NCI-H1417 (cell line): ENCODE measurements around the gene CFDP1.
A peak's percentile ranks its signal among the peaks of the same experiment; 100 is the strongest.

Experiments used
- DNase-seq, 3 experiments: peaks; one replicate each; lab custom pipeline; 2025; lab: John Stamatoyannopoulos, UW

CFDP1 gene

DNA sequence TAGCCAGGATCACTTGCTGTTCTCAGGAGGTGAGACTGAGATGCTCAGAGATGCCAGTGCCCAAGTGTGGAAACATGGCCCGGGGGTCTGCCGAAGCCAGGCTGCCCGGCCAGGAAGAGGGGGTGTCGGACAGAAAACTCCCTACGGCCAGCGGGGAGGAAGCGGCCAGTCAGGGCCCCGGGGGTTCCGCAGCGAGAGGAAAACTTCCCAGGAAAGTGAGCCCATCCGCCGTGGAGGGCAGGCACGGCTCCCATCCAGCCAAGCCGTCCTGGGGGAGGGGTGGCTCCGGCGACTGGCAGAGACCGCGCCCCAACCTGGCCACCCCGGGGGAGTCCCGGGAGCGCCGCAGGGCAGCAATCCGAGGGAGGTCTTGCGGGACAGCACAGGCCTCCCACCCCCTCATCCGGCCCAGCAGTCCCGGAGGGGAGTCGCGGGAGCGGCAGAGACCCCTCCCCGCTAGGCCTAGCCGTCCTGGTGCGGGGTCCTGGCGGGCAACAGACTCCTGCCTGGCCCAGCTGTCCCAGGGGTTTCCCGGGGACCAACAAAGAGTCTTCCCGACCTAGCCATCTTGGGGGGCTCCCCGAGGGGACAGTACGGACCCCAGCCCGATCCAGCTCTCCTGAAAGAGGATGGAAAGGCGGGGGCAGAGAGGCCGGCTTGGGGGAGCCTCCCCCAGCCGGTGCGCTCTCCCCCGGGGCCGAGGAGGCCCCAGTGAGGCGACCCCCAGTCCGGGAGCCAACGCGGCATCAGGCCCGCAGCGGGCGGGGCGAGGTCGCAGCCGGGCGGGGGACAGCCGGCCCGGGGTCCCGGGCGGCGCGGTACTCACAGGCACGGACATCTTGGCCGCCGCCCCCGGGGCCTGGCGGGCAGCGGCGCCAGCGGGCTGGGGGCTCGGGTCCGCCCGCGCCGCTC, 168.0 kb downstream of the CFDP1 start:
- peak in 2 of 3 experiments; percentile 45 to 56 for DNase-seq

DNA sequence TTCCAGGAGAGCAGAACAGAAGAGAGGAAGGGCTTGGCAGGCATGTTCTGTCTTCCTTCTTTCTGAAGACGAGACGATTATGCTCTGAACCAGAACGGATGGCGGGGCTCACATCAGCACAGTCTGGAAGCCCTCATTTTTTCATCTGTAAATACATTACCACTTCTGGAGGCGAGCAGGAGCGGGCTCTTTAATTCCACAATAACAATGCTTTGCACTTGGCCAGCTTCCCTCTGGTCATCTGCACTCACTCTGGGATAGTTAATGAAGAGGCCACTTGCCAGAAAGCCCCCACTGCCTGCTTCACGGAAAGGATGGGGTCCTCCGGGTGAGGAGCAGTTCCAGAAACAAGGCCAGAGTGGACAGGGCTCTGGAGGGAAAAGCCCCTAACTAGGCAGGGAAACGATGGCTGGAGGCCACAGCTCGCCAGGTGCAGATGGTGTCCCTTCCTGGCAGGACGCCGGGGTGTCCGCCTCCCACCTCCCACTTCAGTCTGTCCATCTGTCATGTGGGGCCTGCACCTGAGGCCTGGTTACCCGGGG, 168.8 kb downstream of the CFDP1 start:
- DNase-seq = peak in 2 of 3 experiments; percentile 45 to 58

DNA sequence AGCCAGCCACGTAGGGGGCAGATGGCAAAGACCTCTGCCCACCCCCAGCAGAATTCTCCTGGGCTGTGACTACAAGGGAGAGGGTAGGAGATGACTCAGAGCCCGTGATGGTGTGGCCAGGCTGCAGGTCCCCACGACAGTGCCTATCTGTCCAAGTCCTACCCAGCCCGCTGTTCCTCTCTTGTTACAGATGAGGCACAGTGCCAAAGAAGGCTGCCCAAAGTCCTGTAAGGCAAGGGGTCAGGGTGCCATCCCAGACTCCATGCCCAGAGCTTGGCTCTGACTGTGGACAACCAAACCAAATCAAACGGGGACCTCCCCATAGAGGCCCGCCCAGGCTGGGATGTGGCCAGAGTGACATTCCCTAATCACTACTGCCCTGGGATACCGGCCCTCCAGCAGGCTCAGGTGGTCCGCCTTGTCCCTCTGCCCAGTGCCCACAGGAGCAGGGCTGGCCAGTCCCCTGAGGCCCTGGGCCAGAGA, 169.3 kb downstream of the CFDP1 start:
- no peak for DNase-seq

DNA sequence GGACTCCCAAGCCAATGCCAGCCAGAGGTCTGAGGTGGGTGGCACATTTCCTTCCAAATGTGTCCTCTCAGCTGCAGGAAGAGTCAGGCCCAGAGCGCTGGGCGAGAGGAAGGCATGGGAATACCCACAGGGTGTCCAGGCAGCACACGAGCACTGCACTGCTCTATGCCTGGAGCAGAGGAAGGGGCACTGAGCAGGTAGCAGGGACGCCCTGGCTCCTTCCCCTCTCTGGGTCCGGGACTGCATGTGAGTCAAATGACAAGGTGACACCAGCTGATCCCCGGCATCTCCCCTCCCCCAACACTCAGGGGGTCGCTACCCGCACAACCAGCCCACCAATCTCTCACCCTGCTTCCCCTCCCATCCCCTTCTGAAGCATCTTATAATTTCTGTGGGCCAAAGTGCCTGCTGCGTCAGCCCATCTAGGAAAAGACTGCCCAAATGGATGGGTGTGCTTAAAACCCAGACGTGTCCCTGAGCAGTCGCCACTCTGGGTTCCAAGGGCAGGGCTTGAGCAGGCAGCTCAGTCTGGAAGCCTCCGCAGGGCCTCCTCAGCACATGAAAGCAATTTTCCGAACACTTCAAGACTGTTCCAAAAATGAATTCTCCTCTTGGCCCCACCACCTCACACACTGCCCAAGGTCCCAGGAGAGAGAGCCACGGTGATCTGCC, 169.9 kb downstream of the CFDP1 start:
- DNase-seq = no peak

DNA sequence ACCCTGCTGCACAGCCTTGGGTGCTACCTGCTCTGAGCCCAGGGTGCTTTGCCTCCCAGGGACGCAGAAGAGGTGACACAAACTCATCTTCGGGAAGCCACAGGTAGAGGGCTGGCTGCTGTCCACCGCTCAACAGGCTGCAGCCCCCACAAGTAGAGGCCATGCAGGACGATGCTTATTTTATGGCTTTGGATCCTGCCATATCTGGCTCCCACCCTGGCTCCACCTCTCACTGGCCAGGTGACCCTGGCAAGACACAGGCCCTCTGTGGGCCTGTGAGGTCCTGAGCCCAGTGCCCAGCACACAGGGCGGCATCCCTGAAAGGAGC, 170.5 kb downstream of the CFDP1 start:
- no peak for DNase-seq

DNA sequence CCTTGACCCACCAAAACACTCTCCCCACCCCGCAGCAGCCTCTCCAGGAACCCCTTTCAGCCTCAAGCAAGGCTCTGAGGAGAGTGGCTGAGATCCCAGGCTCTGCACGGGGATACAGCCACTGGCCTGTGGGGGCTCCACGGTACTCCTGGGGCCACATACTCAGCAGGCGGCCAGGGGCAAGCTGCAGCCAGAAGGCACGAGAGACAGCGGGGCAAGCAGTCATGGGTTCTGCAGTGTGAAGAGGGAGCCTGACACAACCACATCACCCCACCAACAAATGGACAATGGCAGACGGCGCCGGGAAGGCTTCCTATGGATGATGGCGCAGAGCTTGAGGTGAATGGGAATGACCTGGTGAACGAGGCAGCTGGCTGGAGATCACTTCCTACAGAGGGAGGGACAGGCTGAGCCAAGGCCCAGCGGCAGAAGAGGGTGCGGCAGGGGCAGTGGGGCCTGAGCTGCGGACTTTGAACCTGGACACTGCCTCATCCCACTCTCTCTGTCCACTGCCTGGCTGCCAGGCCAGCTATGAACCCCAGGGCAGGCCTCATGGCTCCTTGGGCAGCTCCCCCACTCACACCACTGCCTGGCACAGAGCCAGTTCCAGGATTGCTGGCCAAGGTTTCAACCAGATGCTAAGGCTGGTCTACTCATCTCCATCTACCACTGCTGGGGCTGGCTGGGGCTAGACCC, 171.1 kb downstream of the CFDP1 start:
- no peak for DNase-seq

DNA sequence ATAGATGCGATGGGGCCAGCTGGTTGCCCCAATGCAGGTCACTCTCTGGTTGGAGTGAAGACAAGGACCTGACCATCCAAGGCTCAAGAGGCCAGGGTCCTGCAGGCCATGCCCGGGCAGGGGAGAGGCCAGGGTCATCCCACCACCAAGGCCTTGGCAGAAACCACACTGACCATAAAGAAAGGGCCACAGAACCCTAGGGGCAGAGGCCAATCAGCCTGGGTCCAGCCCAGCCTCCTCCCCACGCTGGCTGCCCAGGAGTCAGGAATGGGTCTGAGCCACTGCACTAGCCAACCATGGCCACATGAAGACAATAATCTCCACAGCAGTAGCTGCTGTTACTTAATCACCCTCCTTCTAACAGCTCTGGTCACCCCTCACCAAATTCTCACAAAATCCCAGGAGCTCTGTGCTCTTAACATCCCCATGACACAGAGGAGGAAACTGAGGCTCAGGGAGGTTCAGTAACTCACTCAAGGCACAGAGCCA, 171.7 kb downstream of the CFDP1 start:
- no peak for DNase-seq

DNA sequence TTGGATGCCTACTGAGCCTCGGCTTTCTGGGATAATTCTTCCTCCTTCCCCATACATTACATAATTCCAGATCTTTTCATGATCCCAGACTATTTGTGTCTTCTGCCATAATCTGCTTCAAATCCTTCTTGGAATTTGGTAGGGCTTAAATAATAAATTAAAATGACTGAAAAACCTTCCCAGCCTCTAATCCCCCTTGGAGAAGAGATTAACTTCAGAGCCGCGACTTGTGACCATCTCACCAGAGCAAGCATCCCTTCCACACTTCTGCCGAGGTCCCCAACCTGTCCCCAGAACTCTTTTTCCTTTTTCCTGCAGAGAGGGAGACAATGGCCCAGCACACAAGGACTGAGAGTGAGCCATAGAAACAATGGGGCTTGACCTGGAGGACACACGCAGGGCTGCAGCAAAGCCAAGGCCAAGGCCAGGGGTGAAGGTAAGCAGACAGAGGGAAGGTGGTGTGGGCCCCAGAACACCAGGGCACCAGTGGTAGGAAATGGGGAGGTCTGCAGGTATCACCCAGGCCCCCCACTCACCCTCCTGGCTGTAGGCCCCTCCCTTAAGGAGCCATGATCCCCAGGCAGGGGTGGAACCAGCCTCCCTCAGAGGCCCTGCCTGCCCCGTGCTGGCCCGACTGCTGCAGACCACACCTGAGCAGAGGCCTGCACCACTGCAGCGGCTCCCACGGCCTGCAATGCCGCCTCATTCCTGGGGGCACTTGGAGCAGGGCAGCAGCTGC, 172.3 kb downstream of the CFDP1 start:
- no peak for DNase-seq

DNA sequence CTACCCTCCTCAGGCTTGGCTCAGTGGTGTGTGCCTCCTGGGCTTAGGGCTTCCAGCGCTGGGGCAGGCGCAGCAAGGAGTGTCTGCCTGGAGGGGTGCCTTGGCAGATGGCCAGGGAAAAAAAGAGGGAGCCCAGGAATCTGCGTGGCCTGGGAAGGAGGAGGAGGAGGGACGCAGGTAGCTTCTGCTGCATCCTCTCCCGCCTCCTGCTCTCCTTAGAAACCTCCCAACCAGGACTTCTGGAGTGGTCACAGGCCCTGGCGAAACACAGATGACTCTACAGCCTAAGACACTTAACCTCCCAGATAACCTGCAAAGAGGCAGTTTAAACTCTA, 174.5 kb downstream of the CFDP1 start:
- DNase-seq = peak in 2 of 3 experiments; percentile 5 to 12

DNA sequence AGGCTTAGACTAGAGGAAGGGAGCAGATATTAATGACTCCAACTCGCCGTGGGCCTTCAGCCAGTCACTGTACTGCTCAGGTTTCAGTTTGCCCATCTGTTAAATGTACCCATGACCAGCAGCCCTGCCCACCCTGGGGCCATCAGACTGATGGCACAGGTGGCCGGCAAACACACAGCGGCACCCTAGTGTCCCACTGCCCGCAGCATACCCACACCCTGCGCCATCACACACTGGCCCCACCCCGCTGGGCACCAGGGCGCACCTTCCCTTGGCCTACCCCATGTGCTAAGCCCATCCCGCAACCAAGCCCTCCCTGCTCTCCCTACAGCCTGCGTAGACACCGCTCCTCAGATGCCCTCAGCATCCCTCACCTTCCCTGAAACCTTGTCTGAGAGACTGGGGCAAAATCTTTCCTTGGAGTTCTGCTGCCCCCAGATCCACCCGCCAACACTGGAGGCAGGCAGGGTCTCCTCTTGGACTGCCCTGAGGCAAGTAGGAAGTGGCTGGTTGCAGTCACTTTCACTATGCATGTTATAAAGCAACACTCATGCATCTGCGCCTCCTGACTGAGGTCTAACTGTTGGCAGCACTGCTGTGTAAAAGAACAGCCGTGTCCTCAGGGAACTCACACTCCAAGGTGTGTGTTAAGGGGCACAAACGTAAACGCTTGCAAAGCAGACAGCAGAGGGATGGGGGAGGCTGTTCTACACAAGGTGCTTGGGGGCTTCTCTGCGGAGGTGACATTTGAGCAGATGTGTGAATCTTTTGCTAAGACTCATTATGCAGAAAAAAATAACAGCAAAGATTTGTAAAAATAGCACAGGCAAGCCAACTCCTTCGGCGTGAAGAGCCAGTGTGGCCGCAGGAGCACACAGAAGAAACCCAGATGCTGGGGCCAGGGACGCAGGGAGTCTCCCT, 175.2 kb downstream of the CFDP1 start:
- no peak for DNase-seq

DNA sequence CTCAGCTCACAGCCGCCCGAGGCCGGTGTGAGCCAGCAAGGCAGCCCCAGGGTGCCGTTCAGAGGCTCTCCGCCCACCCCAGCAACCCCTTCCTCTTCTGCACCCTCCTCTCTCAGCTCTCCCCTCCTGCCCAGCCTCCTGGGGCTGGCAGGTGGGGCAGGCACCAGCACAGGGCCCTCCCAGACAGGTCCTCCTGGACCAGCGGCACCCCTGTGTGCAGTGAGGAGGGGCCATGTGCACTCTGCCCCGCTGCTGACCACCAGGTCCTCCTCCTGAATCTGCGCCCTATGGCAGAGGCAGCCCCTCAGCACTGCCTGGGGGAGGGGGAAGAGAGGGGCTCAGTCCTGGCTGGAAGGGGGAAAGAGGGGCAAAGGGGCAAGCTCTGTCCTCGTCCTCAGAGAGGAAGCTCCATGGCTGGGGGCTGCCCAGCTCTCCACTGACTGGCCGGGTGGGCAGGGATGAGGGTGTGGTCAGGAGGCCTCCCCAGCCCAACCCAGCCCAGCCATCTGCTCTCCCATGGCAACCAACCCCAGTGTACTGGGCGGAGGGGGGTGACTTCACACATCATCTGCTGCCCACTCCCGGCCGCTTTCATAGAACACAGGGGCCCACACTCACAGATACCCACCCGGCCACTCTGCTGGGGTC, 176.5 kb downstream of the CFDP1 start:
- DNase-seq = peak in 2 of 3 experiments; percentile 54 to 77

DNA sequence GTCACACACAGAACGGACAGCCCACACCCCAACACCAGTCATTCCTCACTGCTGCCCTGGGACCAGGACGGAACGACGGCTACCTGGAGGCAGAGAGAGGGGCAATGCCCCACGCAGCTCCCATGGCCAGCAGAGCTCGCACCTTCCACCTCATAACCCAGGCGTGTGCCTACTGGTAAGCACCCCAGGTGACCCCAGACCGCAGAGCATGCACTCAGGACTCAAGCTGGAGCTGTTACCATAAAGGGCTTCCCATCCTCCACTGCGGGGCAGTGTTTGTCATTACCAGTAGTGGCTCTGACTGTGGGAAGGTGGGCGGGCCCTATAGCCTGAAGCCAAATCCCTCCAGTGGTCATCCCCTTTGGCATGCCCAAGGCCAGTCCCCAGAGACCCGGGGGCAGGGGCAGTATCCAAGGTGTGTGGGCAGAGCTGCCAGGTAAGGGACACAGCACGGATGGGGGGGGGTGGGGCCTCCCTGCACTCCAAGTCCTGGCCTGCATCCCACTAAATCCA, 177.2 kb downstream of the CFDP1 start:
- DNase-seq = peak in 2 of 3 experiments; percentile 26 to 38

DNA sequence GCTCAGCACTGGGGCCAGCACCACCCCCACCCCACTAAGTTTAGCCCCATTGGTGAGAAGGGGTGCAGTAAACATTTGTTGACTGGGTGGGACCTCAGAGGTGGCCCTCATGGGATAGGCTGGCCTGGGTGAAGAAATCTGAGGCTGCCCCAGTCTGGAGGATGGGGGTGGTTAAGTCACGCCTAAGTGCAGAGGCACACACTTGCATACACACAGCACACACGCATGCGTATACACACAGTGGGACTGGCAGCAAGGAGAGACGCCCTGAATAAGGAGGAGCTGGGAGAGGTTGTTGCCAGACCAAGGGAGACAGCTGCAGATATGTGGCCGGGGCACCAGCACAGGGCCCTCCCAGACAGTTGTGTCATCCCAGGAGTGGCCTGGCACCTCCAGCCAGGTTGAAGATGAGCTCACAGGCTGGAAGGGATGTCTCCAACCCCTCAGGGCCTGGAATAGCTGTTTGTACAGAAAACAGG, 178.9 kb downstream of the CFDP1 start:
- DNase-seq = no peak

DNA sequence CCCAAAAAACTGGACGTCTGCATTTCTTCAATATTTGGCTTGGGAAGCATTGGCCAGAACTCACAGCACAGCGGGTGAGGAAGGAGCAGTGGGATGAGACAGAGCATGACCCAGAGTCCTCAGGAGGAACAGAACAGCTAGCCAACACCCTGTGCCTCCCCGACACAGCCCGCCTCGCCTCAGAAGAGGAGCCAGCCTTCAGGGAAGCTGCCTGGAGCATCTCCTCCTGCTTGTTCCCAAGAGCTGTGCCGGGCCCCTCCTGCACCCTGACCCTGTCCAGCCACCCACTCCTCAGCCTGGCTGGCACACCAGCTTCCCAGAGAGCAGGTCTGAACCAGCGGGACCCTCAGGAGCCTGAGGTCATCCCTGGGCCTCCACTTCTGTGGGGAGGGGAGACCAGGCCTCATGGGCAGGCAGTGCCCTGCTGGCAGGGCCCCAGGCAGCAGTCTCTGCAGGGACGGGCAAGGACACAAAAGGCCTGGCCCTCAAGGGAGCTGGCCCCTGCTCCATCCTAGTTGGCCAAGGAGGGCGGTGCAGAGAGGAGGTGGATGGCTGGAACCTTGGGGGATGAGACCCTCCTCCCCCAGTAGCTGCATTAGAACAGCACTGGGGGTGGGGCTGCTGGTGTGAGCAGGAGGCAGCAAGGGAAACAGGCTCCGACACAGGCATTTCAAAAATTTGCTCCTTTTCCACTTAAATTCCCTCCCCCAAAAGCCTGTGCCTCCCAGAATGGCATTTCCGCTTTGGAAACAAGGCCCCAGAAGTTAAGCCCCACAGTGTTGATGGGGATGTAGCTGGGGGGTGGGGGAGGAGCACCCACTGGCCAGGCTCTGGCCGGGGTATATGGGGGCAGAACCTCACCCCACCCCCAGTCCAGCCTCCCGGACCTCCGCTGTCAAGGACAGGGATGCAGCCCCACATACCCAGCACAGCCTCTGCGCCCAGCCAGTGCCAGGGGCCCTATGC, 180.1 kb downstream of the CFDP1 start:
- no peak for DNase-seq

DNA sequence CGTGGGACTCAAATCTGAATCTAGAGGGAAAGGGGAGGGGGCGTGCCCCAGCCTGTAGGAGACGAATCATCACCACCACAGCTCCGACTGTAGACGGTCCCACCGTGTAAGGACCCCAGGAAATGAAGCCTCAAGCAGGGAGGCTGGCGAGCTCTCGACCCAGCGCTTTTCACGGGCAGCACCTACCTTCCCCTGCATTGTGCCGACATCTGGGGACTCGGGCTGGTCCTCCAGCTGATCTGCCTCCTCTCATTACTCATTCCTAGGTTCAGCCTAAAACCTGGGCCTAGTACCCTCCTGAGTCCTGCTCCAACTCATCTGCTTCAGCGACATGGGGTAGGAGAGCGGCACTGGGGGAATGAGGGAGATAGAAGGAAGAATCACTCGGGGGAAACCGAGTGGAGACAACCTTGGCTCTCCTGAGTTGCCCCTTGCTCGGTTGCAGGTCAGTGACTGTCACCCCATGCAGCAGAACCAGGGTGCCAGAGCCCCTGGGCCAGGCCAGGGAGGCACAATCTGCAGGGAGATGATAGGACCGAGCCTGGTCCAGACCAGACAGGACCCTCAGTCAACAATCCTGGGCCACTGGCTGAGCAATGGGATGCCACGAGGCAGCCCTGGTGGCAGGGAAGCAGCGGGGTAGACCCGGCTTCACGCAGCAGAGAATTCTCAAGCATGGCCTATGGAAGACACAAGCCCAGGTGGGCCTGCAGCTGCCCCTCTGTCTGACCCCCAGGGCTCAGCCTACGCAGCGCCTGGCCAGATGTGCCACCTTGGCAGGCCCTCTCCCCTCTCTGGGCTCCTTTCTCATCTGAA, 181.0 kb downstream of the CFDP1 start:
- no peak for DNase-seq

DNA sequence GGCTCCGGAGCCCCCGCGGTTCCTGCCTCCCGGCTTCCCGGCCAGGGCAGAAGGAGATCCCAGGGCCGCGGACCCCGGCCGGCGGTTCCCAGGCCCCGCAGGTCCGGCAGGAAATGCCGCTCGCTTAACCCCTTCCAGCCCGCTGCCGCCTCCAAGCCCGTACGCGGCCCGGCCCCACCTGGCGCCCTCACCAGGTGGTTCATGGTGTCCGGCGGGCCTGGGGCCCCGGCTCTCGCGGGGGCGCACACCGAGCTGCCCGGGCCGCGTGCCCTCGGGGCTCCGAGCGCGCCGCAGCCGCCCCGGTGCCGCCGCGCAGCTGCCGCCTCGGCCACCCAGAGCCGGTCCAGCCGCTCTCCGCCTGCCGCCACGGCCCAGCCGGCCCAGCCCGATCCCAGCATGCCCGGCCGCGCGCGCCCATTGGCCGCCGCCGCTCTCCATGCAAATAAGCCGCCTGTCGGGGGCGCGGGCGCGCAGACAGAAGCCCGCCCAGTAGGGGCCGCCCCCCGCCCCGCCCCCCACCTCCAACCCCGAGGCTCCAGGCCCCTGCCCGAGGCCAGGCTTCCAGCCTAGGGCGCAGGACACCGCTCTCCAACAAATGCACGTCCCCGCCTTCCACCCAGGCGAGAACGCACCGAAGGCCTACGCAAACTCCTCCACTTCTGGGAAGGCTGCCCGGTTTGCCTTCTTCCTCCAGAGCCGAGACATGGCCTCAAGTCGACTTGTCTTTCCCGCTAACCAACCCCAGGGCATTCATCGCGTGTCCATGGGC, 181.8 kb downstream of the CFDP1 start, which contains the start of gene BCAR1:
Gene BCAR1 (minus strand): TSS at position 345 of the 769 bp plus-strand sequence. CDS start 142 bp downstream, at position 203.
- DNase-seq = peak; percentile 48 to 86 (median 81)
